Mucosa of descending colon (tissue), 3 donors: ENCODE results near the gene EDARADD. TPM values are rescaled to one million over a fixed set of nuclear protein-coding genes. Genes with fewer than 3 reads are reported as not detected.
A peak's percentile ranks its signal among the peaks of the same experiment; 100 is the strongest.

Source experiments
- ATAC-seq: fragments of 200-7000 bp; cut with Tn5 transposase; one replicate; pipeline ENCODE4 v1.9.1; 2020; ENCODE audit warnings: mild to moderate bottlenecking, moderate library complexity
- DNase-seq, 3 donors: peaks; one replicate each; pipeline ENCODE4 v3.0.0-alpha.2; 2020
- H3K36me3 ChIP-seq: fragments of 200-600 bp; one replicate; pipeline ENCODE4 v1.8.0; 2021; ENCODE audit warnings: low read depth, mild to moderate bottlenecking
- H3K4me1 ChIP-seq: fragments of 200-600 bp; one replicate; pipeline ENCODE4 v1.8.0; 2021; ENCODE audit warnings: low read depth, mild to moderate bottlenecking
- H3K4me3 ChIP-seq: fragments of 200-600 bp; one replicate; pipeline ENCODE4 v1.8.0; 2021; ENCODE audit warnings: mild to moderate bottlenecking
- H3K9me3 ChIP-seq: fragments of 200-600 bp; one replicate; pipeline ENCODE4 v1.8.0; 2021; ENCODE audit warnings: mild to moderate bottlenecking
- intact Hi-C, 2 donors: fragments of 100-400 bp; cut with DNase I in 1 of 2; cut with micrococcal nuclease in 1 of 2; formaldehyde crosslinking; loops; one replicate each; pipeline versions ENCODE4 v1.11.0 to v1.11.1; 2022; cut with DNase I, micrococcal nuclease
- total RNA-seq, 3 donors: library from RNA; stranded (reverse); fragmentation: NEBNext Ultra II Directional in 2 of 3; extraction: Animal tissue kit (Norgen Biotek cat#: 25700) in 2 of 3; gene quantifications; one replicate each; pipeline versions ENCODE4 v1.2.1 to v1.2.4, GENCODE V29; 2021 to 2023
- TF ChIP-seq, protein P1 (sequence below): fragments of 200-600 bp; IDR thresholded peaks from one replicate; pipeline ENCODE4 v1.8.0; 2022; ENCODE audit warnings: antibody characterized with exemption, mild to moderate bottlenecking
- donor health status: DM: no; HTN: no; CAD: no; lungs with moderate emphysema.
- donor health status: DM: no; HTN: no; CAD: no.
- donor health status: DM: no; HTN: yes; CAD: no.

EDARADD gene
- total RNA-seq, 3 donors from 2014 or later = 0.16 to 0.48 TPM; not detected in 1

- DNase-seq (no peak), ATAC-seq (no peak)
- no peaks in the 10 kb centered on the region for H3K9me3 ChIP-seq
- no peaks in the 10 kb centered on the region for H3K4me1 ChIP-seq
- TF ChIP-seq, protein P1, sequence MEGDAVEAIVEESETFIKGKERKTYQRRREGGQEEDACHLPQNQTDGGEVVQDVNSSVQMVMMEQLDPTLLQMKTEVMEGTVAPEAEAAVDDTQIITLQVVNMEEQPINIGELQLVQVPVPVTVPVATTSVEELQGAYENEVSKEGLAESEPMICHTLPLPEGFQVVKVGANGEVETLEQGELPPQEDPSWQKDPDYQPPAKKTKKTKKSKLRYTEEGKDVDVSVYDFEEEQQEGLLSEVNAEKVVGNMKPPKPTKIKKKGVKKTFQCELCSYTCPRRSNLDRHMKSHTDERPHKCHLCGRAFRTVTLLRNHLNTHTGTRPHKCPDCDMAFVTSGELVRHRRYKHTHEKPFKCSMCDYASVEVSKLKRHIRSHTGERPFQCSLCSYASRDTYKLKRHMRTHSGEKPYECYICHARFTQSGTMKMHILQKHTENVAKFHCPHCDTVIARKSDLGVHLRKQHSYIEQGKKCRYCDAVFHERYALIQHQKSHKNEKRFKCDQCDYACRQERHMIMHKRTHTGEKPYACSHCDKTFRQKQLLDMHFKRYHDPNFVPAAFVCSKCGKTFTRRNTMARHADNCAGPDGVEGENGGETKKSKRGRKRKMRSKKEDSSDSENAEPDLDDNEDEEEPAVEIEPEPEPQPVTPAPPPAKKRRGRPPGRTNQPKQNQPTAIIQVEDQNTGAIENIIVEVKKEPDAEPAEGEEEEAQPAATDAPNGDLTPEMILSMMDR = no peak
- H3K4me3 ChIP-seq = no peak overlapping the region
- no peaks in the 10 kb centered on the region for H3K36me3 ChIP-seq
- intact Hi-C loops = no loop called here
Measured at GRCh38 chr1:236388332-236388731, 5.8 kb upstream of the EDARADD start.

- no peak overlapping the region for H3K4me3 ChIP-seq
- TF ChIP-seq, protein P1 = no peak
- intact Hi-C loops = no loop called here
Measured at GRCh38 chr1:236389253-236389652, 4.8 kb upstream of the EDARADD start.

GRCh38 chr1:236391008-236391407 lies 3.1 kb upstream of the EDARADD start:
- no peak for ATAC-seq
- H3K4me3 ChIP-seq = no peak overlapping the region
- intact Hi-C loops = no loop called here

More at GRCh38 chr1:236389253-236389652, 4.8 kb upstream of the EDARADD start:
- Histone ChIP-seq H3K4me1 (no peaks in the 10 kb centered on the region), H3K36me3 (no peaks in the 10 kb centered on the region), H3K9me3 (no peaks in the 10 kb centered on the region)
- no peak for DNase-seq
- no peak for ATAC-seq

GRCh38 chr1:236392182-236392581 lies 1.9 kb upstream of the EDARADD start:
- TF ChIP-seq, protein P1 = no peak
- intact Hi-C loops = no loop called here
- H3K4me3 ChIP-seq = no peak overlapping the region
- H3K36me3 ChIP-seq = no peaks in the 10 kb centered on the region
- H3K9me3 ChIP-seq = no peaks in the 10 kb centered on the region
- peaks cover 8% of the 10 kb centered on the region for H3K4me1 ChIP-seq
- no peak for DNase-seq
- ATAC-seq = no peak

More at GRCh38 chr1:236391008-236391407, 3.1 kb upstream of the EDARADD start:
- H3K9me3 ChIP-seq = no peaks in the 10 kb centered on the region
- H3K4me1 ChIP-seq = peaks cover 8% of the 10 kb centered on the region
- TF ChIP-seq, protein P1 = no peak
- no peaks in the 10 kb centered on the region for H3K36me3 ChIP-seq
- DNase-seq = no peak

- intact Hi-C loops = no loop called here
- Histone ChIP-seq H3K9me3 (no peaks in the 10 kb centered on the region), H3K4me3 (no peak overlapping the region), H3K36me3 (no peaks in the 10 kb centered on the region), H3K4me1 (peaks cover 8% of the 10 kb centered on the region)
- TF ChIP-seq, protein P1 = no peak
- DNase-seq (no peak), ATAC-seq (peak; percentile 21)
Measured at GRCh38 chr1:236394879-236395229, 768 bp downstream of the EDARADD start.
